Iris pigment epithelial cell (primary cell): ENCODE measurements around the gene CLK4.
"Not testable (repeated sequence)": the region's sequence is repeated elsewhere in the genome, so short reads cannot be mapped to it uniquely, and the experiment has no call there.

Experiments used
- DNase-seq: peaks from one replicate; pipeline ENCODE4 v3.0.0-alpha.2; 2011; ENCODE audit warnings: low read depth

Gene CLK4

GRCh38 chr5:178587763-178588611 is 38.9 kb downstream of the CLK4 start:
- no peak for DNase-seq

DNA sequence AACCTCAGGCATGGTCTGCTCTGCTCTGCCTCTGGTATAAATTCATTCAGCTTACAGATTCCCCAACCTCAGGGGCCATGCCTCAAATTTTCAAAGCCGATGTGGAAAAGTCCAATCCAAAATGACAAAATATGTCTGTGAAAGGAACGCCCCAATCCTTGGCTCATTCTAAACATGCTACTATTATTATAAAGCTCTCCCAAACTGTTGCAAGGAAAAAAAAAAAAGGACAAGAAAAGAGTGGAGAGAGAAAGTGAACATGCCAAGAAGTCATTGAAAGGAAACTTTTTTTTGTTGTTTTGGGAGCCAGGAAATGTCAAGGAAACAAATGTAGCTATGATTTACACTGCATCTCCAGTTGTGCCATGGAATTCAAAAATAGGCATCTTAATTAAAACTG is 40.5 kb downstream of the CLK4 start:
- DNase-seq: no peak

GRCh38 chr5:178585421-178585820 is 41.4 kb downstream of the CLK4 start:
- not testable (repeated sequence) for DNase-seq

DNA sequence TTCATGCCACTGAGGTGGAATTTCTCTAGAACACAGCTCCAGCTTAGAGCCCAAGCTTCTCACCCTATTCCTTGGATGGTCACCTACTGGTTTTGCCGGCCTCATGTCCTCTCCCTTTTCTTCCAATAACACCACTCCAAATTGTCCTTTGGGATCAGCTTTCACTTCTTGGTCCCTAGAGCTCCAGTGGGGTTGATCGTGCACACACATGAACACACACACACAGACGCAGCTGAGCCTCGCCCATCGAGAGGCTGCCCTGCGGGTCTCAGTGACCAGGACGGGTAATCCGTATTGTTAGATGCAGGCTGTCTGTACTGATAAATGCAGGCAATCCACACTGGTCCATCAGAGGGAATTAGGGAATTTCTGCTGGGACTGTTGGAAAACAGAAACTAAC is 43.6 kb downstream of the CLK4 start:
- DNase-seq: no peak

DNA sequence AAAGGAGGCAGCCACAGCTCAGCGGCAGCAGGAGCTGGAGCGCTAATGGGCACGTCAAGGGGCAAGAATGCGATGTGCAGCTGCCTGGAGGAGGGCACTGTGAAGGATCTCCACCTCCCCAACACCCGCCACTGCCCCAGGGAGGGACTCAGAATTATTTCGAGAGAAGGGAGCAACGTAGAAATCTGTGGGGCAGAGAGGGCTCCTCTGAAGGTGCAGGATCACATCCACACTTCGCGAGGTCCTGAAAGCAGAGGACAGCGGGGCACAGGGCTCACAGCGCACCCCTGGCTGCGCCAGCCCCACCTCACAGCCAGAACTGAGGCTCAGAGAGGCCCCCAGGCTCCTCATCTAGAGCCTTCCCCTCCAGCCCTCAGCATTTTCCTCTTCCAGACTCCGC is 44.6 kb downstream of the CLK4 start:
- DNase-seq: no peak

GRCh38 chr5:178581621-178582020 is 45.2 kb downstream of the CLK4 start:
- DNase-seq: no peak

DNA sequence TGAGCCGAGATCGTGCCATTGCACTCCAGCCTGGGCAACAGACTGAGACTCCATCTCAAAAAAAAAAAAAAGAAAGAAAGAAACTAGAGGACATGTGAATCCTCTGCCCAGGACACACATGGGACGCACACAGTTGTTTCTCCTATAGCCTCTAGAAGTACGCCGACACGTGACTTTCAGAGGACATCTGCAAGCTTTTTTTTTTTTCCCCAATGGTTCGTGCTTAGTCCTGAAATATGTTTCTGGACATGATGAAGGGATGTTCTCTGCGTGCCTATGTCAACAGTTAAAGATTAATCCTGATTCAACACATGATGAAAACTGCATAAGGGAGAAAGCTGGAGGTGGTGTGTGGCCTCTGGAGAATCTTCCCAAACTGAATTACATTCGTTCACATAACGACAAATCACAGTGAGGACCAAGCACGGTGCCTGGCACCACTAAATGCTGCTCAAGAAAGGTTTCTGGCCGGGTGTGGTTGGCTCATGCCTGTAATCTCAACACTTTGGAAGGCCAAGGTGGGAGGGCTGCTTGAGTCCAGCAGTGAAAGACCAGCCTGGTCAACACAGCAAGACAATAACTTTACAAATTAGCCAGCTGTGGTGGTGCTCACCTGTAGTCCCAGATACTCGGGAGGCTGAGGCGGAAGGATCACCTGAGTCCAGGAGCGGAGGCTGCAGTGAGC is 46.4 kb downstream of the CLK4 start:
- no peak for DNase-seq

DNA sequence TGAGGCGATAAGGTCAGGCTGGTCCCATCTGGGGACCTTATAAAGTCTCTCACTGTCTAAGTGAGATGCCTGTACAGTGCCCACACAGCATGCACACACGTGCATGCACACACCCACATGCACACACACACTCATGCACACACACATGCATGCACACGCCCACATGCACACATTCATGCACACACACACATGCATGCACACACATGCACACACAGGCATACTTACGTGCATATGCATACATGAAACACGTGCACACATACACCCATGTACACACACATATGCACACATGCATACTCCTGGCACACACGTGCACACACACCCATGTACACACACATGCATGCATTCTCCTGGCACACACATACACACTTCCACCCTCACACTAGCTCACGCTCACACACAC is 48.9 kb downstream of the CLK4 start:
- DNase-seq: no peak

GRCh38 chr5:178577376-178577839 is 49.4 kb downstream of the CLK4 start:
- DNase-seq: no peak

DNA sequence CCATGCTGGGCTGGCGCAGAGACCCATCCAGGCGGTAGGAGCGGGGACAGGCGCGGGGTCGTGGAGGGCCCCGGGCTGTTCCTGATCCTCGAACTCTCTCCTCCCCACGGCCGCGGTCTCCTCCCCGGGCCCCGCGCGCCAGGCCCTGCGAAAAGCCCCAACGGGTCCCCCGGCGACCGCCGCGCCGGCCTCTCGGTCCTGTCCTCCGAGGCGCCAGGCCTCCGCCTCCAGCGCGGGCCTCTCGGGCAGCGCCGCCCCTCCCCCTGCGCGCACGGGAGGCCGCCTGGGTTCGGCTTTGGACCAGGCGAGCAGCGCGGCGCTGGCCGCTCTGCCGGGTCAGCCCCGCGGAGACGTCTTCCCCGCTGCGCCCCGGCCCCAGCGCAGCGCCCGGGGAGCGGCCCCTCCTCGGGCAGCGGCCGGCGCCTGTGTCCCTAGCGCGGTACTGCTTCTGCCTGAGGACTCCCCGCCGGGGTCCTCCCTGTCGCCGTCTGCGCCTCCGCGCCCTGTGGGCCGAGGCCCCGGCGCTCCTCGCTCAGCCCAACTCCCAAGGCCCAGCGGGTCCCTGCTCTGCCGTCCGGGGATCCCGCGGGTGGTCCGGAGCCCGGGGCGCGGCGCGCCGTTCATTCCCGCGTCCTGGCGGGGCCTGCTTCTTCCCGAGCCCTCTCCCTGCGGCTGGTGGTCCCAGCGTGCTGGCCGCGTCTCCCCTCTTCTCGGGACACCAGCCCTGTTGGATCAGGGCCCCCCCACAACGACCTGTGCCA is 50.1 kb downstream of the CLK4 start:
- no peak for DNase-seq

DNA sequence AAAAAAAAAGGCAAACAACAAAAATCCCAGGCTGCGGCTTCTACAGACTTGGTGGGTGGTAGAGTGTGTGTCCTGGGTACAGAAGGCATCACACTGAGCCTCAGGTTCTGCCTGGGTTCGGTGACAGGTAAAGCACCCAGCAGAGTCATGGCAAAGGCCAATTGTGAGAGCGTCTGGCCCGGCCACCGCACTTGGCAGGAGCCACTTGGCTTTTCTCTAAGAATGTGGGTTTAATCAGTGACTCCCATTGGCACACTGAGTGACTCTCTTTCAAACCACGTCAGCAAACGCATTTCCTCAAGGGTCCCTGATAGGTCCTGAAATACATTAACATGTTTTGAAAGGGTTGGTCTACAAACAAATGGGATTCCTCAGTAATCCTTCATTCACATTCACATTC is 53.6 kb downstream of the CLK4 start:
- DNase-seq: no peak

DNA sequence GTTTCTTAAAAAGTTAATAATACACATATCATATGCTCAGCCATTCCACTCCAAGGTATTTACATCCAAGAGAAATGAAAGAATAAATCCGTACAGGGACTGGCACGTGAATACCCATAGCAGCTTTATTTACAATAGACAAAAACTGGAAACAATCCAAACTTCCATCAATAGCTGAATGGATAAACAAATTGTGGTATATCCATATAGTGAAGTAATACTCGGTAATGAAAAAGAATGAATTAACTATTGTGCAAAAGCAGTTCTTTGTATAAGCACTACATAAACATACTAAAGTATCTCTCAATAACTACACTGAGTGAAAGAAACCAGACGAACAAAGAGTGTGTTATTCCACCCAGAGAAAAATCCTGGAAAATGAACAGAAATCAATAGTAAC is 54.2 kb downstream of the CLK4 start:
- no peak for DNase-seq

DNA sequence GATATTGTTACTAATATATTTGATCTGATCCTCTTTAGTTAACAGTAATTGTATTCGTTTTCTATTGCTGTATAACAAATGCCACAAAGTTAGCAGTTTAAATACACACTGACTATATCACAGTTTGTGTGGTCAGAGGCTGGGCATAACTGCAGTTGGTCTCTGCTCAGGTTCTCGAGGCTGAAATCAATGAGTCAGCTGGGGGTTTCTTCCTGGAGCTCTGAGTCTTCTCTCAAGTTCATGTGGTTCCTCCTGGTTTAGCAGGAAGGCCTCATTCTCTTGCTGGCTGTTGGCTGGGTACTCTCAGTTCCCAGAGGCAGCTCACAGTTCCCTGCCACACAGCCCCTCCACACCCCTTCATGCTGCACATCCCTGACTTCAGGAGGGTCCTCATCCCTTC is 57.4 kb downstream of the CLK4 start:
- peak; percentile 46 for DNase-seq

- no peak for DNase-seq
Measured at GRCh38 chr5:178564811-178565550, 61.9 kb downstream of the CLK4 start.

DNA sequence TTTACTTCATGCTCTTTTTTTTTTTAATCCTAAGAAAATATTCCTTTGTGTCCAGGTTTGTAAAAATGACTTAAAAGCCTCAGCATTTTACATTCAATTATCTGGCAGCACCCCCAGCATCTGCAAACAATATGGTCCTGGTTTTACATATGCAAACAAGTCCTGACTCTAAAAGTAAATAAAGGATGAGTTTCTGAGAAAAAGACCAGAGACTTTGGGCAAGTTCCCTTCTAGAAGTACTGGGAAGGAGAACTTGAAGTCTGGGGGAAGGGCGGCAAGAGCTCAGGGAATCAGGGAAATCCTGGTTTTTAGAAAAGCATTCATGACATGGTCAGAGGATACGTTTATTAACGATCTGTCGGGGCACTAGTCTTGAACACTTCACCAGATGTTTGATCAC is 62.5 kb downstream of the CLK4 start:
- no peak for DNase-seq

DNA sequence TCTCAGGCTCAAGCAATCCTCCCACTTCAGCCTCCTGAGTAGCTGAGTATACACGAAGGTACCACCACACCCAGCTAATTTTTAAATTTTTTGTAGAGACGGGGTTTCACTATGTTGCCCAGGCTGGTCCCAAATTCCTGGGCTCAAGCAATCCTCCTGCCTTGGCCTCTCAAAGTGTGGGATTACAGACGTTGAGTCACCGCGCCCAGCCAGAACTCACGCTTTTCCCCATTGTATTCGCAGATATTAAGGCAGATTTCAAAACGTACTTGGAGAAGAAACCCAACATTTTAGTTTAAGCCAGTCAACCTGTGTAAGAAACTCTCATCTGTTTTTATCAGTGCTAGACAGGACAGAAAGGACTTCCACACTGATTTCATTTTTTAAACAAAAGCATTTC is 63.2 kb downstream of the CLK4 start:
- no peak for DNase-seq

GRCh38 chr5:178561746-178562264 is 65.0 kb downstream of the CLK4 start:
- no peak for DNase-seq

- DNase-seq: no peak
Measured at GRCh38 chr5:178560911-178561310, 65.9 kb downstream of the CLK4 start.

DNA sequence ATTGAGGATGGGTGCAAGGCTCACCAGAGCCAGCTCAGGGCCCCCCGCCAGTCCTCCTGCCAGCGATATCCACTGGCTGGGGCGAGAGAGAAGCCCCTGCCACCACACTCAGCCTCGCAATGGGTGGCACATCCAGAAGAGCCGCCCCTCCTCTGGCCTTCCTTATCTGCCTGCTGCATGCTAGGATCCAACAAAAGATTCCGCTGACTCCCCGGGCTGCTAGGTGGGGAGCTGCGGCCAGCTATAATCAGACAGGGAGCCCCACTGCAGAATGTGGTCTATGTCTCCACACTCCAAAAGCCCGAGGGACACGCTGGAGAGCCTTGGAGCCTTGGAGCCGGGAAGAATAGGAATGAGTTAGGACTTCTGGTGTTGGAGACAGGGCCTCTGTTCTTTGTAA is 69.4 kb downstream of the CLK4 start:
- no peak for DNase-seq

GRCh38 chr5:178555771-178556211 is 71.1 kb downstream of the CLK4 start:
- DNase-seq: no peak

DNA sequence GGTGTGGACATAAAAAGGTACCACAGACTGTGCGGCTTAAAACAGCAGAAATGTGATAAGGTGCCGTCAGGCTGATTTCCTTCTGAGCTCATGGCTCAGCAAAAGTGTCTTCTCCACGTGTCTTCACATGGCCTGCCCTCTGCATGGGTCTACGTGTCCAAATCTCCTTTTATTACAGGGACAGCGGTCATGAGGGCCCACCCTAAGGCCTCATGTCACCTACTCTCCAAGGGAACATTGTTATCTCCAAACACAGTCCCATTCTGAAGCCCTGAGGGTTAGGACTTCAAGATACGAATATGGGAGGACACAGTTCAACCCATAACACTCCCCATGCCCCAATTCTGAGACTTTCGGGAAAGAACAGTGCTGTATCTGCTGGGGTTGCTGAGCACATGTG is 71.8 kb downstream of the CLK4 start:
- no peak for DNase-seq

DNA sequence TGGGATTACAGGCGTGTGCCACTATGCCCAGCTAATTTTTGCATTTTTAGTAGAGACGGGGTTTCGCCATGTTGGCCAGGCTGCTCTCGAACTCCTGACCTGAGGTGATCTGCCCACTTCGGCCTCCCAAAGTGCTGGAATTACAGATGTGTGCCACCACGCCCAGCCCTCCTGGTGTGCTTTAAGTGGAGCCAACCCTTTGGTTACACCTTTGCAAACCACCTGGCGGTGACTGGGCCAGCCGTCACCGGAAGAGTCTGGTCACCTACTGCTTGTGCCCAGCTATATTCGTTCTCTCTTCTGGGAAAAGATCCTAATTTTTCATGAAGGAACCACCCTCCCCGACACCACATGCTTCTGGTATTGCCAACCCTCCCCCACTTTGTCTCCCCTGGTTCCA is 72.5 kb downstream of the CLK4 start:
- no peak for DNase-seq
